ENCODE results near the gene RCOR2. TPM values are rescaled to one million over a fixed set of nuclear protein-coding genes. Genes with fewer than 3 reads are reported as not detected.

Gene RCOR2
- total and polyA plus RNA-seq, 2 of the 13 experiments (the other 11 are each of a cell fraction or from before 2014, with no cell fraction given) = 8.3 to 8.5 TPM

DNA sequence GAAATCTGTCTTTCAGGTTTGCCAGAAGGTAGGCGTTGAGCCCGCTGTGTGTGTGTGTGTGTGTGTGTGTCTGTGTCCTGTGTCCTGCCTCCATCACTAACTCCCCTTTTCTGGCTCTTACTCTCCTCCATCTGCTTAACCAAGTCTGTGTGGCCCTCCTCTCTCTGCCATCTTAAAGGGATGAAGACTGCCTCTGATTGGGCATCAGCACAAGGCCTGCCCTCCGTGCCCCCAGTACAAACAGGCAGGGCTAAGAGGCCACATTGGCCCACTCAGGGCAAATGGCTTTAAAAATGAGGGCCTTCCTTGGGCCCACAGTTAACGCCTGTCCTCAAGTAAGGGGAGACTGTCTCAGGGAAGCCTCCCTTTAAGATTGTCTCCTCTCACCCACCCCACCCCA, 10.9 kb downstream of the RCOR2 start:
- H3K4me1 ChIP-seq (ENCODE audit: insufficient read depth, low read length) = no peaks in the 10 kb centered on the region
- no peak overlapping the region for H3K27ac ChIP-seq (ENCODE audit: extremely low read length, insufficient read depth, low read length)
- DNase-seq (ENCODE audit: low spot score) (no peak), ATAC-seq (no peak), FAIRE-seq (no peak)
- peaks cover 27 to 54% of the 10 kb centered on the region in 2 experiments for H3K36me3 ChIP-seq (replicated peaks in 1 of 2; ENCODE audit: control insufficient read depth in 1 of 2, insufficient read depth in 2 of 2, low read length in 2 of 2)
- no TSS peak for BruUV-seq (replicated peaks)
- H3K4me2 ChIP-seq (ENCODE audit: low read depth, low read length) = no peak overlapping the region
- intact Hi-C loops (cut with micrococcal nuclease; ENCODE audit: unreplicated experiment) (loop anchor here (1.0 to 10.0 kb wide), 2 partner anchors 76 to 141 kb away; partner anchors contain the start of gene ZFTA), in situ Hi-C loops (cut with HindIII; ENCODE audit: extremely low pct_ligation_motif_present, low pct_unique_long_range_greater_than_20kb) (no loop called here)
- CTCF ChIA-PET (ENCODE audit: low intra/inter-chr PET ratio, low total read pairs) = interaction anchor here (1.3 to 1.7 kb wide), 2 partner anchors 68 to 69 kb away, joined by 3 to 9 read pairs; partner anchors contain the start of gene MARK2
- H3K4me3 ChIP-seq (replicated peaks in 1 of 3; ENCODE audit: insufficient read depth in 1 of 3, low read depth in 2 of 3, low read length in 3 of 3) = no peak overlapping the region
- no peaks in the 10 kb centered on the region for H3K27me3 ChIP-seq (ENCODE audit: control insufficient read depth in 1 of 2, insufficient read depth in 2 of 2, low read length in 2 of 2)
- no peak overlapping the region for H3K9ac ChIP-seq (ENCODE audit: insufficient read depth, low read depth, low read length)
- no peaks in the 10 kb centered on the region for H3K79me2 ChIP-seq (ENCODE audit: insufficient read depth, low read length)
- H4K20me1 ChIP-seq (ENCODE audit: insufficient read depth, low read length) = no peaks in the 10 kb centered on the region
- WGBS (ENCODE audit: low lambda C conversion rate) = 98% methylated on average over 4 of the region's 4 CpGs
- POLR2A ChIA-PET = interaction anchor here (0.9 to 1.3 kb wide), 3 partner anchors 11 to 67 kb away, joined by 3 to 5 read pairs (median 3); partner anchors contain the start of genes MARK2 and RCOR2
- no peak overlapping the region for H2AFZ ChIP-seq (ENCODE audit: low read length)
- no peaks in the 10 kb centered on the region for H3K9me3 ChIP-seq (ENCODE audit: low read length)
- no peak for TF ChIP-seq ARID2 (CRISPR knock-in tag; IDR thresholded peaks at IDR 0.05; ENCODE audit: borderline replicate concordance)
- TF ChIP-seq ZNF563 (CRISPR knock-in tag; IDR thresholded peaks at IDR 0.05) = no peak
- TF ChIP-seq, protein P1, sequence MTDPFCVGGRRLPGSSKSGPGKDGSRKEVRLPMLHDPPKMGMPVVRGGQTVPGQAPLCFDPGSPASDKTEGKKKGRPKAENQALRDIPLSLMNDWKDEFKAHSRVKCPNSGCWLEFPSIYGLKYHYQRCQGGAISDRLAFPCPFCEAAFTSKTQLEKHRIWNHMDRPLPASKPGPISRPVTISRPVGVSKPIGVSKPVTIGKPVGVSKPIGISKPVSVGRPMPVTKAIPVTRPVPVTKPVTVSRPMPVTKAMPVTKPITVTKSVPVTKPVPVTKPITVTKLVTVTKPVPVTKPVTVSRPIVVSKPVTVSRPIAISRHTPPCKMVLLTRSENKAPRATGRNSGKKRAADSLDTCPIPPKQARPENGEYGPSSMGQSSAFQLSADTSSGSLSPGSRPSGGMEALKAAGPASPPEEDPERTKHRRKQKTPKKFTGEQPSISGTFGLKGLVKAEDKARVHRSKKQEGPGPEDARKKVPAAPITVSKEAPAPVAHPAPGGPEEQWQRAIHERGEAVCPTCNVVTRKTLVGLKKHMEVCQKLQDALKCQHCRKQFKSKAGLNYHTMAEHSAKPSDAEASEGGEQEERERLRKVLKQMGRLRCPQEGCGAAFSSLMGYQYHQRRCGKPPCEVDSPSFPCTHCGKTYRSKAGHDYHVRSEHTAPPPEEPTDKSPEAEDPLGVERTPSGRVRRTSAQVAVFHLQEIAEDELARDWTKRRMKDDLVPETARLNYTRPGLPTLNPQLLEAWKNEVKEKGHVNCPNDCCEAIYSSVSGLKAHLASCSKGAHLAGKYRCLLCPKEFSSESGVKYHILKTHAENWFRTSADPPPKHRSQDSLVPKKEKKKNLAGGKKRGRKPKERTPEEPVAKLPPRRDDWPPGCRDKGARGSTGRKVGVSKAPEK (CRISPR knock-in tag; IDR thresholded peaks at IDR 0.05; ENCODE audit: borderline replicate concordance) = no peak
- TF ChIP-seq, protein P2, sequence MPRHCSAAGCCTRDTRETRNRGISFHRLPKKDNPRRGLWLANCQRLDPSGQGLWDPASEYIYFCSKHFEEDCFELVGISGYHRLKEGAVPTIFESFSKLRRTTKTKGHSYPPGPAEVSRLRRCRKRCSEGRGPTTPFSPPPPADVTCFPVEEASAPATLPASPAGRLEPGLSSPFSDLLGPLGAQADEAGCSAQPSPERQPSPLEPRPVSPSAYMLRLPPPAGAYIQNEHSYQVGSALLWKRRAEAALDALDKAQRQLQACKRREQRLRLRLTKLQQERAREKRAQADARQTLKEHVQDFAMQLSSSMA (CRISPR knock-in tag; IDR thresholded peaks at IDR 0.05) = no peak
- TF ChIP-seq, protein P3, sequence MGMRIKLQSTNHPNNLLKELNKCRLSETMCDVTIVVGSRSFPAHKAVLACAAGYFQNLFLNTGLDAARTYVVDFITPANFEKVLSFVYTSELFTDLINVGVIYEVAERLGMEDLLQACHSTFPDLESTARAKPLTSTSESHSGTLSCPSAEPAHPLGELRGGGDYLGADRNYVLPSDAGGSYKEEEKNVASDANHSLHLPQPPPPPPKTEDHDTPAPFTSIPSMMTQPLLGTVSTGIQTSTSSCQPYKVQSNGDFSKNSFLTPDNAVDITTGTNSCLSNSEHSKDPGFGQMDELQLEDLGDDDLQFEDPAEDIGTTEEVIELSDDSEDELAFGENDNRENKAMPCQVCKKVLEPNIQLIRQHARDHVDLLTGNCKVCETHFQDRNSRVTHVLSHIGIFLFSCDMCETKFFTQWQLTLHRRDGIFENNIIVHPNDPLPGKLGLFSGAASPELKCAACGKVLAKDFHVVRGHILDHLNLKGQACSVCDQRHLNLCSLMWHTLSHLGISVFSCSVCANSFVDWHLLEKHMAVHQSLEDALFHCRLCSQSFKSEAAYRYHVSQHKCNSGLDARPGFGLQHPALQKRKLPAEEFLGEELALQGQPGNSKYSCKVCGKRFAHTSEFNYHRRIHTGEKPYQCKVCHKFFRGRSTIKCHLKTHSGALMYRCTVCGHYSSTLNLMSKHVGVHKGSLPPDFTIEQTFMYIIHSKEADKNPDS (CRISPR knock-in tag; IDR thresholded peaks at IDR 0.05) = no peak
- no peak for TF ChIP-seq ZNF234 (CRISPR knock-in tag; conservative IDR thresholded peaks at IDR 0.05)
- no peak for TF ChIP-seq ZNF644 (CRISPR knock-in tag; IDR thresholded peaks at IDR 0.05; ENCODE audit: low read depth)
- TF ChIP-seq ZNF546 (CRISPR knock-in tag; conservative IDR thresholded peaks at IDR 0.05) = no peak

Data from HepG2 (cell line).